ENCODE results near the gene SLC6A11. TPM values are rescaled to one million over a fixed set of nuclear protein-coding genes. Genes with fewer than 3 reads are reported as not detected.

SLC6A11 gene
- total and polyA plus RNA-seq, 9 of the 15 experiments (the other 6 are each of a cell fraction or from before 2014, with no cell fraction given): 0.04 TPM; not detected in 8

GRCh38 chr3:10824468-10824867, 8.4 kb downstream of the SLC6A11 start (continued):
- TF ChIP-seq, protein P1, sequence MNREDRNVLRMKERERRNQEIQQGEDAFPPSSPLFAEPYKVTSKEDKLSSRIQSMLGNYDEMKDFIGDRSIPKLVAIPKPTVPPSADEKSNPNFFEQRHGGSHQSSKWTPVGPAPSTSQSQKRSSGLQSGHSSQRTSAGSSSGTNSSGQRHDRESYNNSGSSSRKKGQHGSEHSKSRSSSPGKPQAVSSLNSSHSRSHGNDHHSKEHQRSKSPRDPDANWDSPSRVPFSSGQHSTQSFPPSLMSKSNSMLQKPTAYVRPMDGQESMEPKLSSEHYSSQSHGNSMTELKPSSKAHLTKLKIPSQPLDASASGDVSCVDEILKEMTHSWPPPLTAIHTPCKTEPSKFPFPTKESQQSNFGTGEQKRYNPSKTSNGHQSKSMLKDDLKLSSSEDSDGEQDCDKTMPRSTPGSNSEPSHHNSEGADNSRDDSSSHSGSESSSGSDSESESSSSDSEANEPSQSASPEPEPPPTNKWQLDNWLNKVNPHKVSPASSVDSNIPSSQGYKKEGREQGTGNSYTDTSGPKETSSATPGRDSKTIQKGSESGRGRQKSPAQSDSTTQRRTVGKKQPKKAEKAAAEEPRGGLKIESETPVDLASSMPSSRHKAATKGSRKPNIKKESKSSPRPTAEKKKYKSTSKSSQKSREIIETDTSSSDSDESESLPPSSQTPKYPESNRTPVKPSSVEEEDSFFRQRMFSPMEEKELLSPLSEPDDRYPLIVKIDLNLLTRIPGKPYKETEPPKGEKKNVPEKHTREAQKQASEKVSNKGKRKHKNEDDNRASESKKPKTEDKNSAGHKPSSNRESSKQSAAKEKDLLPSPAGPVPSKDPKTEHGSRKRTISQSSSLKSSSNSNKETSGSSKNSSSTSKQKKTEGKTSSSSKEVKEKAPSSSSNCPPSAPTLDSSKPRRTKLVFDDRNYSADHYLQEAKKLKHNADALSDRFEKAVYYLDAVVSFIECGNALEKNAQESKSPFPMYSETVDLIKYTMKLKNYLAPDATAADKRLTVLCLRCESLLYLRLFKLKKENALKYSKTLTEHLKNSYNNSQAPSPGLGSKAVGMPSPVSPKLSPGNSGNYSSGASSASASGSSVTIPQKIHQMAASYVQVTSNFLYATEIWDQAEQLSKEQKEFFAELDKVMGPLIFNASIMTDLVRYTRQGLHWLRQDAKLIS (CRISPR knock-in tag; IDR thresholded peaks at IDR 0.05): no peak
- TF ChIP-seq ZNF77 (CRISPR knock-in tag; IDR thresholded peaks at IDR 0.05) (no peak), SOX6 (IDR thresholded peaks at IDR 0.05) (no peak), TAL1 (IDR thresholded peaks at IDR 0.05) (no peak), SMAD4 (CRISPR knock-in tag; conservative IDR thresholded peaks at IDR 0.05) (no peak), ZNF445 (CRISPR knock-in tag; IDR thresholded peaks at IDR 0.05; ENCODE audit: low read depth) (no peak)

DNA sequence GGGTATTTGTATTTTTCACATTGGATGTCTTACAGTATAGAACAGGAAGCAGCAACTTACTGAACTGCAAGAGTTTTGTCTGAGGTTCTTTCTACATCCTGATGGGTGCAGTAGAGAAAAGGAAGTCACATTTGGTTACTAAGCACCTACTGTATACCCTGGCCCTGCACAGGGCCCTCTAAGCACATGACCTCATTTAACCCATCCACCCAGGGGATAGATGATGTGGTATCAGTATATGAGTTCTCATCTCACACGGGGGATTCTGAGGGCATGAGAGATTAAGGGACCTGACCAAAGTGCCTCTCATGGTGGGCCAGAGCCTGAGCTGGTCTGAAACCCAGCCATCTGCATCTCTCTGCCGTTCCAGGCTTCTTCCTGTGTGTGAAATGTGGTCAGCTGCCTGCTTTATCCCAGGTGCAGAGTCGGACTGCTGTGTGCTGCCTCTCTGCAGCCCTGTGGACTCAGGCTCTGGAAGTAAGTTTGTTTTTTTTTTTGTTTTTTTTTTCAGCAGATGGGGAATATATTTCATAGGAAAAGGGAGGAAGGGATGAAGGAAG, 17.9 kb downstream of the SLC6A11 start:
- peaks cover 2% of the 10 kb centered on the region for H3K9me1 ChIP-seq (ENCODE audit: control insufficient read depth, insufficient read depth, low read length)
- in situ Hi-C loops (cut with MboI): no loop called here
- intact Hi-C loops (cut with micrococcal nuclease): no loop called here
- no TSS peak for BruUV-seq (replicated peaks)
- ChIA-PET POLR2A (no interaction called here), CTCF (ENCODE audit: low intra/inter-chr PET ratio) (no interaction called here)
- no peaks in the 10 kb centered on the region for H3K79me2 ChIP-seq (ENCODE audit: control insufficient read depth, insufficient read depth, low read length)
- FAIRE-seq: no peak
- no peaks in the 10 kb centered on the region for H3K36me3 ChIP-seq (ENCODE audit: control insufficient read depth, insufficient read depth, low read length)
- H3K9me3 ChIP-seq (replicated peaks; ENCODE audit: control insufficient read depth, insufficient read depth, low read depth, low read length): no peaks in the 10 kb centered on the region
- no peaks in the 10 kb centered on the region for H3K4me1 ChIP-seq (replicated peaks in 1 of 2; ENCODE audit: control insufficient read depth in 2 of 2, insufficient read depth in 2 of 2, low read length in 2 of 2)
- H3K9ac ChIP-seq (ENCODE audit: insufficient read depth in 1 of 2, low read depth in 2 of 2, low read length in 2 of 2): no peak overlapping the region
- no peaks in the 10 kb centered on the region; the same call in 1 of the 2 replicates for H4K20me1 ChIP-seq (replicated peaks; ENCODE audit: control insufficient read depth, insufficient read depth, low read length)
- no peak overlapping the region for H3K4me2 ChIP-seq (ENCODE audit: insufficient read depth, low read length)
- no peak overlapping the region for H3K27ac ChIP-seq (ENCODE audit: extremely low read depth, low read depth, low read length)
- 0% methylated on average over 3 of the region's 3 CpGs for WGBS (ENCODE audit: insufficient coverage, low coverage, missing lambda C conversion rate)
- no peak for DNase-seq (ENCODE audit: extremely low read depth in 1 of 4, low spot score in 3 of 4)
- TF ChIP-seq BHLHE40 (IDR thresholded peaks at IDR 0.05; ENCODE audit: low read length) (no peak), ZKSCAN8 (CRISPR knock-in tag; IDR thresholded peaks at IDR 0.05) (peak; percentile 83; the same call in 1 of the 2 replicates)
- ATAC-seq: no peak
- peaks cover 11 to 31% of the 10 kb centered on the region in 2 experiments; a peak in 4 of 5 replicates for H3K27me3 ChIP-seq (ENCODE audit: control insufficient read depth in 2 of 2, insufficient read depth in 2 of 2, low read length in 2 of 2)
- H3K4me3 ChIP-seq: no peak overlapping the region
- no peak overlapping the region for H2AFZ ChIP-seq (ENCODE audit: low read depth, low read length)

Measured in K562 (cell line).